ENCODE measurements around the gene AUTS2. TPM values are rescaled to one million over a fixed set of nuclear protein-coding genes. Genes with fewer than 3 reads are reported as not detected.

The AUTS2 gene
- total and polyA plus RNA-seq, 4 donors: 4.9 to 24.4 (median 7.0) TPM

GRCh38 chr7:70698219-70698832, 1100.1 kb downstream of the AUTS2 start:
- 15% methylated on average over 2 of the region's 2 CpGs for WGBS
- Histone ChIP-seq H3K9ac (ENCODE audit: low read depth in 1 of 2, low read length in 2 of 2) (peak overlapping the region in 1 of 2 donors; percentile 5), H3K4me1 (ENCODE audit: control insufficient read depth in 4 of 4, insufficient read depth in 4 of 4, low read length in 3 of 4) (peaks cover 0 to 30% (median 18%) of the 10 kb centered on the region in 4 donors), H3K27ac (ENCODE audit: low read depth in 1 of 2, low read length in 2 of 2) (no peak overlapping the region), H3K36me3 (ENCODE audit: control insufficient read depth in 4 of 4, insufficient read depth in 3 of 4, low read depth in 1 of 4, low read length in 3 of 4) (no peaks in the 10 kb centered on the region), H3K27me3 (ENCODE audit: control insufficient read depth in 4 of 4, insufficient read depth in 4 of 4, low read length in 3 of 4) (no peaks in the 10 kb centered on the region), H3K9me3 (ENCODE audit: control insufficient read depth in 4 of 4, low read length in 3 of 4) (no peaks in the 10 kb centered on the region), H3K4me3 (ENCODE audit: low read depth in 1 of 3, low read length in 3 of 3) (no peak overlapping the region)
- no peak for DNase-seq (ENCODE audit: low spot score)
- TF ChIP-seq MAX (IDR thresholded peaks at IDR 0.05) (no peak), RAD21 (IDR thresholded peaks at IDR 0.05) (peak; percentile 98 to 99), CTCF (IDR thresholded peaks at IDR 0.05; ENCODE audit: low read depth, low read length, missing input control) (peak; percentile 94), JUND (IDR thresholded peaks at IDR 0.05) (no peak)

DNA sequence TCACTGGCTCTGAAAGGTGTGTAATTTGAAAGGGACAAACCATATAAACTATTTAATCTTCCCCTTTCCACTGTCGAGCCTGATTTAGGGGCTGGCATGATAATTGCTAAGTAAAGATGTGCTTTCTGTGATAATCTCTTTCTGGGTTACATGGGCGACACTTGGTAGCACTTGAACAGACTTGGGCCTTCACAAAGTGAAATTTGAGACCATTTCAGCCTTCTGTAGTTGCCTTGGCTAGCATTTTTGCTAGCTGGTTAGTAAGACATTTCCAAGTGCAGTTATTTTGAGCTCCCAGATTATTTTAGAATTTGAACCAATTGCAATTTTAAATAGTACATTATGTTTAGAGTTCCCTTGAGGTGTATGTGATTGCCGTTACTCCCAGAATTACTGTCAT, 1101.0 kb downstream of the AUTS2 start:
- no peak for TF ChIP-seq ATF3 (IDR thresholded peaks at IDR 0.05)
- no peak for TF ChIP-seq GABPA (IDR thresholded peaks at IDR 0.05 in 1 of 2, conservative IDR thresholded peaks at IDR 0.05 in 1 of 2)
- TF ChIP-seq RAD21 (IDR thresholded peaks at IDR 0.05): no peak
- TF ChIP-seq SP1 (IDR thresholded peaks at IDR 0.05): no peak
- Histone ChIP-seq H3K9me3 (ENCODE audit: control insufficient read depth in 4 of 4, low read length in 3 of 4) (no peaks in the 10 kb centered on the region), H3K4me3 (ENCODE audit: low read depth in 1 of 3, low read length in 3 of 3) (no peak overlapping the region), H3K27me3 (ENCODE audit: control insufficient read depth in 4 of 4, insufficient read depth in 4 of 4, low read length in 3 of 4) (no peaks in the 10 kb centered on the region), H3K9ac (ENCODE audit: low read depth in 1 of 2, low read length in 2 of 2) (no peak overlapping the region), H3K4me1 (ENCODE audit: control insufficient read depth in 4 of 4, insufficient read depth in 4 of 4, low read length in 3 of 4) (peaks cover 0 to 27% (median 17%) of the 10 kb centered on the region in 4 donors), H3K36me3 (ENCODE audit: control insufficient read depth in 4 of 4, insufficient read depth in 3 of 4, low read depth in 1 of 4, low read length in 3 of 4) (peaks cover 0 to 5% (median 0%) of the 10 kb centered on the region in 4 donors), H3K27ac (ENCODE audit: low read depth in 1 of 2, low read length in 2 of 2) (no peak overlapping the region)
- no peak for DNase-seq (ENCODE audit: low spot score)
- 86% methylated on average over 3 of the region's 3 CpGs for WGBS

- TF ChIP-seq JUND (IDR thresholded peaks at IDR 0.05) (no peak), HNF4A (conservative IDR thresholded peaks at IDR 0.05) (no peak), YY1 (IDR thresholded peaks at IDR 0.05) (no peak), SP1 (IDR thresholded peaks at IDR 0.05) (no peak), TAF1 (conservative IDR thresholded peaks at IDR 0.05) (no peak), FOXA1 (IDR thresholded peaks at IDR 0.05) (no peak), EGR1 (IDR thresholded peaks at IDR 0.05; ENCODE audit: low read depth in 2 of 2) (no peak), GABPA (IDR thresholded peaks at IDR 0.05 in 1 of 2, conservative IDR thresholded peaks at IDR 0.05 in 1 of 2) (no peak), RXRA (IDR thresholded peaks at IDR 0.05) (no peak), FOXA2 (IDR thresholded peaks at IDR 0.05) (no peak), ATF3 (IDR thresholded peaks at IDR 0.05) (no peak)
- TF ChIP-seq, protein P1, sequence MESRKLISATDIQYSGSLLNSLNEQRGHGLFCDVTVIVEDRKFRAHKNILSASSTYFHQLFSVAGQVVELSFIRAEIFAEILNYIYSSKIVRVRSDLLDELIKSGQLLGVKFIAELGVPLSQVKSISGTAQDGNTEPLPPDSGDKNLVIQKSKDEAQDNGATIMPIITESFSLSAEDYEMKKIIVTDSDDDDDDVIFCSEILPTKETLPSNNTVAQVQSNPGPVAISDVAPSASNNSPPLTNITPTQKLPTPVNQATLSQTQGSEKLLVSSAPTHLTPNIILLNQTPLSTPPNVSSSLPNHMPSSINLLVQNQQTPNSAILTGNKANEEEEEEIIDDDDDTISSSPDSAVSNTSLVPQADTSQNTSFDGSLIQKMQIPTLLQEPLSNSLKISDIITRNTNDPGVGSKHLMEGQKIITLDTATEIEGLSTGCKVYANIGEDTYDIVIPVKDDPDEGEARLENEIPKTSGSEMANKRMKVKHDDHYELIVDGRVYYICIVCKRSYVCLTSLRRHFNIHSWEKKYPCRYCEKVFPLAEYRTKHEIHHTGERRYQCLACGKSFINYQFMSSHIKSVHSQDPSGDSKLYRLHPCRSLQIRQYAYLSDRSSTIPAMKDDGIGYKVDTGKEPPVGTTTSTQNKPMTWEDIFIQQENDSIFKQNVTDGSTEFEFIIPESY (IDR thresholded peaks at IDR 0.05): no peak
- H3K27ac ChIP-seq (ENCODE audit: low read depth in 1 of 2, low read length in 2 of 2): no peak overlapping the region
- DNase-seq (ENCODE audit: low spot score): no peak
- WGBS: 79% methylated on average over 11 of the region's 11 CpGs
- no peaks in the 10 kb centered on the region for H3K9me3 ChIP-seq (ENCODE audit: control insufficient read depth in 4 of 4, low read length in 3 of 4)
- H3K36me3 ChIP-seq (ENCODE audit: control insufficient read depth in 4 of 4, insufficient read depth in 3 of 4, low read depth in 1 of 4, low read length in 3 of 4): peaks cover 0 to 5% (median 0%) of the 10 kb centered on the region in 4 donors
- peaks cover 0 to 27% (median 17%) of the 10 kb centered on the region in 4 donors for H3K4me1 ChIP-seq (ENCODE audit: control insufficient read depth in 4 of 4, insufficient read depth in 4 of 4, low read length in 3 of 4)
- no peaks in the 10 kb centered on the region for H3K27me3 ChIP-seq (ENCODE audit: control insufficient read depth in 4 of 4, insufficient read depth in 4 of 4, low read length in 3 of 4)
- no peak overlapping the region for H3K9ac ChIP-seq (ENCODE audit: low read depth in 1 of 2, low read length in 2 of 2)
- H3K4me3 ChIP-seq (ENCODE audit: low read depth in 1 of 3, low read length in 3 of 3): no peak overlapping the region
These were observed 1102.0 kb downstream of the AUTS2 start for GRCh38 chr7:70700055-70700940.
